ENCODE data around the gene RAPGEF5.

GRCh38 chr7:22331704-22332103, 25.2 kb downstream of the RAPGEF5 start:
- TF ChIP-seq EZH2 (IDR thresholded peaks at IDR 0.05; ENCODE audit: insufficient read depth, poor library complexity, severe bottlenecking) = no peak
- no peak for TF ChIP-seq EZH2phosphoT487 (IDR thresholded peaks at IDR 0.05; ENCODE audit: insufficient read depth, low read depth)
